Stimulated activated CD4-positive, alpha-beta T cell treated with anti-CD3 and anti-CD28 coated beads, TNF-alpha, amount 100 ng/mL, for 4 hours (primary cell): ENCODE measurements around the gene SPATA31A6.
"Not testable (repeated sequence)": the region's sequence is repeated elsewhere in the genome, so short reads cannot be mapped to it uniquely, and the experiment has no call there.

ENCODE experiments used
- DNase-seq, 3 experiments: peaks; one replicate each; pipeline ENCODE4 v3.0.0-alpha.2; 2020; ENCODE audit warnings: low read depth in 3 of 3

Gene SPATA31A6

DNA sequence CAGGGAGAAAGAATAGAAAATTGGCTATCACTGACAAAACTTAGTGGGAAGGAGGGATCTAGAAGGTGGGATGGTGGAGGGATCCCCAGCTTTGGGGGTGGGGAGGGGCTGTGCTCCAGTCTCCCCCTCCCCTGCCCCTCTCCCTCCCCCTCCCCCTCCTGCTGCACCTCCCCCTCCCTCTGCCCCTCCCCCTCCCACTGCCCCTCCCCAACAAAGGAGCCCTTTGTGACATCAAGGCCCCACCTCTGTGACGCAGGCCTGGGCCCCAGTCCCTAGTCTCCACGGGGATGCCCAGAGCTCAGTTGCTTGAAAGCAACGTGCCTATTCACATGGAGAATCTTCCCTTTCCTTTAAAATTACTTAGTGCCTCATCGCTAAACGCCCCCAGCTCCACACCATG, at the start of gene SPATA31A6:
SPATA31A6 (plus strand) TSS at position 301 of the 400 bp plus-strand sequence; CDS start at position 330, 29 bp downstream.
- DNase-seq = not testable (repeated sequence)

DNA sequence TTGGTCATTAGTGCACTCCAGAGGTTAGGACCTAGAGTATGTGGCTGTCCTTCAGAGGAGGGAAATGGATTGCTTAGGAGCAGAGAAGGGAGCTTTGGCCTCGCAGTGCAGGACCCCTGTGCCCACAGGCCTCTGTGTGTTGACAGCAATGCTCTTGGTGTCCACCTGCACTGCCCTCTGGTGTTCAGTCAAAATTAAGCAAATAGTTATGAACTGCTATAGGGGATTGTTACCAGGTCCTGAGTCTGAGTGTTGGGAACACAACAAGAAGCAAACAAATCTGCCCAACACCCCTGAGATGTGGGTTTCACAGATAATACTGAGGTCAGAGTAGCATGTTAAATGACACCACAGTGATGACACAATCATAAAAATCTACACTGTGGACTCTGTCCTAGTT, 23.2 kb upstream of the SPATA31A6 start:
- DNase-seq = not testable (repeated sequence)

DNA sequence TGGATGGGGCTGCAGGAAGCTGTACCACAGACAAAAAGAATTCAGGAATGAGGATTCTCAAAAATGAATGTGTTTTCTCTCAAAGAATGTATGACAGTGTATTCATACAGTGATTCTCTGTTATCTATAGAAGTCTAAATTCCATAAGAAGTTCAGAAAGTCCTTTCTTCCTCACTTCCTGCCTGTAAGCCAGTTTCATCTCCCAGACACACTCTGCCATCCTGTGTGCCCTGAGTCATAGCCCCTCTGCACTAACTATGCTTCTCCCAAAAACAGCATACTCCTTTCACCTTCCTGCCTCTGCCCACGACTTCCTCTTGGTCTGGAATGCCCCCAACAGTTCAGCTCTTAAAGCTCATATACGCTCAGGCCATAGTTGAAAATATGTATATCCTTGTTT, 36.4 kb downstream of the SPATA31A6 start:
- not testable (repeated sequence) for DNase-seq

DNA sequence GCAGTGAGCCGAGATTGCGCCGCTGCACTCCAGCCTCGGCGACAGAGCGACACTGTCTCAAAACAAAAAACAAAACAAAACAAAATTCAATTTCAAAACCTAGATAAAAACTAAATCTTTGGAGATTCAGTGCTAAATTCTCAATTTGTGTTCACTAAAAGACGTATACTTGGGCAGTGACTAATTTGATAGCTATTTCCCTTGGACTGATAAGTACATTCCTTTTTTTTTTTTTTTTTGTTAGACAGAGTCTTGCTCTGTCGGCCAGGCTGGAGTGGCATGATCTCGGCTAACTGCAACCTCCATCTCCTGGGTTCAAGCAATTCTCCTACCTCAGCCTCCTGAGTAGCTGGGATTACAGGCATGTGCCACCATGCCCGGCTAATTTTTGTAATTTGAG, 39.8 kb downstream of the SPATA31A6 start:
- DNase-seq = not testable (repeated sequence)

DNA sequence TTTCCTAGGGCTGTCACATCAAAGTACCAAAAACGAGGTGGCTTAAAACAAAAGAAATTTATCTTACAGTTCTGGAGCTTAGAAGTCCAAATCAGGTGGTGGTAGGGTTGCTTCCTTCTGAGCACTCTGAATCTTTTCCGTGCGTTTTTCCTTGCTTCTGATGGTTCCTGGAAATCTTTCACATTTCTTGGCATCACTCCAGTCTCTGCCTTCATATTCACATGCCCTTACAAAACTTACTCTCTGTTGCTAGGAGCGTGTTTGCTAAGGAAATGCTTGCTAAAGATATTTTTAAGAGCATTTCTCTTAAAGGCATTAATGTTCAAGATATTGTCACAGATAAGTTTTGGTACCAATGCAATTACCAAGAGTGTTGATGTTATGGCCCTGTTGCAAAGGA, 49.6 kb downstream of the SPATA31A6 start:
- not testable (repeated sequence) for DNase-seq

DNA sequence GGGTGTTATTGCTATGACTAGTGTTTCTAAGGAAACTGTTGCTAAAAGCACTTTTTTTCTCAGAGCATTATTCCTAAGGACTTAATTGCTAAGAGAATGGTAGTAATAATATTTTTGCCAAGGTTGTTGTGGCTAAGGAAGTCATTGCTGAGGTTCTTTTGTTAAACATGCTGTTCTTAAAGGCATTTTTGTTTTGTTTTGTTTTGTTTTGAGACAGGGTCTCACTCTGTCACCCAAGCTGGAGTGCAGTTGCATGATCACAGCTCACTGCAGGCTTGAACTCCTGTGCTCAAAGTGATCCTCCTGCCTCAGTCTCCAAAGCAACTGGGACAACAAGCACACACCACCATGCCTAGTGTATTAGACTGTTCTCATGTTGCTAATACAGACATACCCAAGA, 51.2 kb downstream of the SPATA31A6 start:
- DNase-seq = not testable (repeated sequence)

DNA sequence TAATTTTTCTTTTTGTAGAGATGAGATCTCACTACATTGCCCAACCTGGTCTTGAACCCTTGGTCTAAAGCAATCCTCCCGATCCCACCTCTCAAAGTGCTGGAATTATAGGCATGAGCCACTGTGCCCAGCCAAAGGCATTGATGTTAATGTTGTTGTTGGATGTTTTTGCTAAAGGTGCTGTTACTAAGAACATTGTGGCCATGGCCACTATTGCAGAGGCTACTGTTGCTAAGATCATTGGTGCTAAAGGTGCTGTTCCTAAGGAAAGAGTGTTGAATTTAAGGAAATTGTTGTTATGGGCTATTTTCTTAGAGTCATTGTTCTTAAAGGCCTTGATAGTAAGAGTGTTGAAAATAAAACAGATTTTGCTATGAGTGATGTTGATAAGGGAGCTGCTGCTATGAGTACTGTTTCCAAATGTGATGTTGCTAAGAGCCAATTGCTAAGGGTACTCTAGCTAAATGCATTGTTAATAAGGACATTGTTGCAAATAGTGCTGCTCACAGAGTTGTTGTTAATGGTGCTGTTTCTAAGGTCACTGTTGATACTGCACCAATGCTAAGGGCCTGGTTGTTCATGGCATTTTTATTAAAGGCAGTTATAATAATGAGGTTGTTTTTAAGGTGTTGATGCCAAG, 52.0 kb downstream of the SPATA31A6 start:
- not testable (repeated sequence) for DNase-seq

DNA sequence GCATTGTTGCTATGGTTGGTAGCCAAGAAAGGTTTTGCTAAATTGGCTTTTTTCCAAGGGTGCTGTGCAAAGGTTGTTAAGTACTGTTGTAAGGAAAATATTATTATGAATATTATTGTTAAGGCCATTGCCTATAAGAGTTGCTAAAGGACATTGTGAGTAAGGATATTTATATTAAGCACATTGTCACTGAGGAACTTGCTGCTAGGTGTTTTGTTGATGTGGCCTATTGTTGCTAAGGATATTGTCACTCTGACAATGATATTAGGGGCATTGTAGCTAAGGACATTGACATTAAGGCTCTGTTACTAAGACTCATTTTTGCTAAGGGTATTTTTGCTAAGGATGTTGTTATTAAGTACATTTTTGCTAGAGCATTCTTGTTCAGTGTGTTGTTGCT, 52.6 kb downstream of the SPATA31A6 start:
- DNase-seq = not testable (repeated sequence)

DNA sequence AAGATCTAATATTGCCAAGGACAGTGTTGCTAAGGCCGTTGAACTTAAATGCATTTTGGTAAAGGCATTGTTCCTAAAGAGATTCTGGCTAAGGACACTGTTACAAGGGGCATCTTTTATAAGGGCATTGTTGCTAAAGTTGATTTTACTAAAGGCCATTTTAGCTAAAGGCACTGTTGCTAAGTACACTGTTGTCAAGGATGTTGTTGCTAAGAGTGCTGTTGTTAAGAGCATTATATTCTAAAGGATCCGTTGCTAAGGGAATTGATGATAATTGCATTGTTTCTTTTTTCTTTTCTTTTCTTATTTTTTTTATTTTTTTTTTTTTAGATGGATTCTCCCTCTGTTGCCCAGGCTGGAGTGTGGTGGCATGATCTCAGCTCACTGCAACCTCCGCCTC, 53.9 kb downstream of the SPATA31A6 start:
- DNase-seq = not testable (repeated sequence)

DNA sequence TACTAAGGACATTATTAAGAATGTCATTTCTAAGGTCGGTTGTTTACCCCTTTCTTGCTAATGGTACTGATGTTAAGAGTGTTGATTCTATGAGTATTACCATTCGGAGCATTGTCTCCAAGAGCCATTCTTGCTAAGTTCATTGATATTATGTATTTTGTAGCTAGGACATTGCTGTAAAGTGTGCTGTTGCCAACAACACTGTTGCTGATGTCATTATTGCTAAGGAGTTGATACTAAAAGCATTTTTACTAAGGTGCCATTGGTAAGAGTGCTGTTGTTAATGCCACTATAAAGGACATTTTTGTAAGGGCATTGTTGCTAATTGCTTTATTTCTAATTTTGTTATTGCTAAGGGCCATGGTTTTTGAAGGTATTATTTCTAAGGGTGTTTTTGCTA, 55.4 kb downstream of the SPATA31A6 start:
- not testable (repeated sequence) for DNase-seq
